AG04449 (cell line): ENCODE data around the gene TRIP13.

Experiments used
- CTCF ChIA-PET: fragments of 350-600 bp; formaldehyde crosslinking; extraction: SDS; loops from one replicate; lab custom pipeline; 2021; ENCODE audit warnings: antibody characterized with exemption; lab: Yijun Ruan, JAX
- POLR2A ChIA-PET: fragments of 400-600, 350-600 bp; formaldehyde crosslinking; extraction: SDS; loops from one replicate; lab custom pipeline; 2020; ENCODE audit warnings: antibody characterized with exemption, inconsistent platforms; lab: Yijun Ruan, JAX
- DNase-seq: peaks from one replicate; pipeline ENCODE4 v3.0.0-alpha.2; 2010; ENCODE audit warnings: low read depth, low spot score
- H3K4me3 ChIP-seq: 2 replicates; pipeline ENCODE4 v1.5.1; 2011; ENCODE audit warnings: low read depth, mild to moderate bottlenecking, control low read depth, low read length
- TF ChIP-seq, protein P1 (sequence below): IDR thresholded peaks from one replicate; pipeline ENCODE4 v1.5.1; 2011; ENCODE audit warnings: mild to moderate bottlenecking, moderate library complexity, low read length, control low read depth, inconsistent platforms; ENCODE audit not compliant: insufficient read depth; ENCODE audit errors: missing control alignments

Gene TRIP13

GRCh38 chr5:856531-857425 lies 35.9 kb upstream of the TRIP13 start:
- TF ChIP-seq, protein P1, sequence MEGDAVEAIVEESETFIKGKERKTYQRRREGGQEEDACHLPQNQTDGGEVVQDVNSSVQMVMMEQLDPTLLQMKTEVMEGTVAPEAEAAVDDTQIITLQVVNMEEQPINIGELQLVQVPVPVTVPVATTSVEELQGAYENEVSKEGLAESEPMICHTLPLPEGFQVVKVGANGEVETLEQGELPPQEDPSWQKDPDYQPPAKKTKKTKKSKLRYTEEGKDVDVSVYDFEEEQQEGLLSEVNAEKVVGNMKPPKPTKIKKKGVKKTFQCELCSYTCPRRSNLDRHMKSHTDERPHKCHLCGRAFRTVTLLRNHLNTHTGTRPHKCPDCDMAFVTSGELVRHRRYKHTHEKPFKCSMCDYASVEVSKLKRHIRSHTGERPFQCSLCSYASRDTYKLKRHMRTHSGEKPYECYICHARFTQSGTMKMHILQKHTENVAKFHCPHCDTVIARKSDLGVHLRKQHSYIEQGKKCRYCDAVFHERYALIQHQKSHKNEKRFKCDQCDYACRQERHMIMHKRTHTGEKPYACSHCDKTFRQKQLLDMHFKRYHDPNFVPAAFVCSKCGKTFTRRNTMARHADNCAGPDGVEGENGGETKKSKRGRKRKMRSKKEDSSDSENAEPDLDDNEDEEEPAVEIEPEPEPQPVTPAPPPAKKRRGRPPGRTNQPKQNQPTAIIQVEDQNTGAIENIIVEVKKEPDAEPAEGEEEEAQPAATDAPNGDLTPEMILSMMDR: no peak
- ChIA-PET CTCF (no interaction called here), POLR2A (no interaction called here)
- no peak overlapping the region for H3K4me3 ChIP-seq
- no peak for DNase-seq

GRCh38 chr5:858726-859125 lies 34.0 kb upstream of the TRIP13 start:
- no peak overlapping the region for H3K4me3 ChIP-seq
- ChIA-PET CTCF (no interaction called here), POLR2A (no interaction called here)
- no peak for DNase-seq
- TF ChIP-seq, protein P1: no peak

GRCh38 chr5:859391-859790 lies 33.3 kb upstream of the TRIP13 start:
- POLR2A ChIA-PET: no interaction called here
- TF ChIP-seq, protein P1: no peak
- H3K4me3 ChIP-seq: no peak overlapping the region
- CTCF ChIA-PET: interaction anchor here (1.2 kb wide), 1 partner anchor 191 kb away, joined by 3 read pairs; no protein-coding TSS in a partner anchor
- no peak for DNase-seq

- TF ChIP-seq, protein P1: no peak
- ChIA-PET POLR2A (no interaction called here), CTCF (interaction anchor here (1.2 kb wide), 1 partner anchor 191 kb away, joined by 3 read pairs; no protein-coding TSS in a partner anchor)
- DNase-seq: no peak
- H3K4me3 ChIP-seq: no peak overlapping the region
Observed at GRCh38 chr5:859798-860296, 32.8 kb upstream of the TRIP13 start.

- no peak for DNase-seq
- no peak overlapping the region for H3K4me3 ChIP-seq
- CTCF ChIA-PET: no interaction called here
- TF ChIP-seq, protein P1: no peak
- POLR2A ChIA-PET: no interaction called here
Observed at GRCh38 chr5:860506-861150, 32.1 kb upstream of the TRIP13 start.
